T-helper 1 cell treated with Interleukin-12 subunit alpha and Interleukin-12 subunit beta and Interleukin-4 antibody, amounts not matched to agents 30 μg/mL and 1 μg/mL, for 36 hours (primary cell): ENCODE results near the gene DCXR.

ENCODE experiments used
- H3K27ac Mint-ChIP-seq: one replicate; pipeline ENCODE4 v1.8.0; 2021; ENCODE audit warnings: mild to moderate bottlenecking, mixed read lengths
- H3K27me3 Mint-ChIP-seq: one replicate; pipeline ENCODE4 v1.8.0; 2021; ENCODE audit warnings: low read depth, mixed read lengths
- H3K36me3 Mint-ChIP-seq: one replicate; pipeline ENCODE4 v1.8.0; 2021; ENCODE audit warnings: low read depth, mixed read lengths
- H3K4me1 Mint-ChIP-seq: one replicate; pipeline ENCODE4 v1.8.0; 2021; ENCODE audit warnings: low read depth, mixed read lengths
- H3K4me3 Mint-ChIP-seq: one replicate; pipeline ENCODE4 v1.8.0; 2021; ENCODE audit warnings: mild to moderate bottlenecking, moderate library complexity, mixed read lengths
- H3K9me3 Mint-ChIP-seq: one replicate; pipeline ENCODE4 v1.8.0; 2021; ENCODE audit warnings: mixed read lengths

The DCXR gene

DNA sequence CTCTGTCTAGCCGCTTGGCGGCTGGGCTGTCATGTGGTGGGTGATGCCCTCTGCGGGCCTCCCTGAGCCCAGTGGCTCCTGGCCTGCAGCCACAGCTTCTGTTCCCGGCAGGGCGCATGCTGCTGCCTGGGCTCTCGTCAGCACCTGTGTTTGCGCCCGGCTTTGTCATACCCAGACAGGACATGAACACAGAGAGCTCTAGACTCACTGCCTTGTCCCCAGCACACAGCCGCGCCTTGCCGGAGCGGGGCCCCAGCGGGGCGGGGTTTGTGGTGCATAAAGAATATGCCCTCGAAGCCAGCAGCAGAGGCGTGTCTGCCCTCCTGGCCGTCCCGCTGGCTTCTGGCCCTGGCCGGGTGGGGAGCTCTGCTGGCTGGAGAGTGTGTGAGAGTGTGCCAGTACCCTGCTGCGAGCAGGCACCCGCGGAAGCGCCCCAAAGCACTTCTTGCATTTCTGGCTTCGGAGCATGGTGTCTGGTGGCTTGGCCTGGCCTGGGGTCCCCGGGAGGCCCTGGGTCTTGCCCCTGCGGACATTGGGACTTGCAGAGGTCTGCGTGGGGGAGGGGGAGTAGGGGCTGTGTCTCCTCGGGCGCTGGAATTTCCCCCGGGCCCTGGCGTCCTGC is 45.7 kb downstream of the DCXR start:
- H3K27me3 Mint-ChIP-seq = no peaks in the 10 kb centered on the region
- H3K36me3 Mint-ChIP-seq = no peaks in the 10 kb centered on the region
- H3K27ac Mint-ChIP-seq = no peak overlapping the region
- no peak overlapping the region for H3K4me3 Mint-ChIP-seq
- no peaks in the 10 kb centered on the region for H3K9me3 Mint-ChIP-seq
- H3K4me1 Mint-ChIP-seq = no peaks in the 10 kb centered on the region

DNA sequence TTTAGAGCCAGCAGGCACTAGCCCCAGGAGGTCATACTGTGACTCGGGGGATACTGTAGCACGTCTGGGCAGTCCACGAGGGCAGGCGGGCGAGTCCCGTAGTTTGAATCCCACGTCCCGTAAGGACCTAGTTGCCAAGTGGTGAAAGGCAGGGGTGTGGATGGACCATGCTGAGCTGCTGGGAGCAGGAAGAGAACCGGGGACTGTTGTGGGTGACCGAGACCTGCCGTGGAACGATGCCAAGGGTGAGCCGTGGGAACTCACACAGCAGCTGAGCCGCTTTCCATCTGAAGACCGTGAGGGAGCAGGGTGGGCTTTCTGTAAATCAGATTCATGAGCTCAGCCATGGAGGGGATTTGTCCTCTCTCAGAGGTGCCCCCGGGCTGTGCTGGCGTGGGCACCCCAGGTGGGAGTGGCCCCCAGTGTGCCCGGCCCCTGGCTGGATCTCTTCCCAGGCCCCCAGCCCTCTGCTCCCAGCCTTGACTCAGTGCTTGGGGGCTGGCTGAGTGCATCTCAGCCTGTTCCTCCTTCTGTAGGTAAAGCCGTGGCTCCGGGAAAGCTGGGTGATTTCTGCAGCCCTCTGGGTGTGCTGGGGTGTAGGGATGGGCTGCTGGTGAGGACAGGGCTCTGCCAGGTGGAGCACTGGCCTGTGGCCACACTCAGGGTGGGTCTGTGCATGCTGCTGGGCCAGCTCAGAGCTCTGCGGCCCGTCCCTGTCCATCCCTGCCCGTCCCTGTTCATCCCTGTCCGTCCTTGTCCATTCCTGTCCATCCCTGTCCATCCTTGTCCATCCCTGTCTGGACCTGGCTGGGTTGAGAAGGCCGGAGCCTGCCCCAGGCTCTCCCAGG is 46.4 kb downstream of the DCXR start:
- Mint-ChIP-seq H3K36me3 (no peaks in the 10 kb centered on the region), H3K4me1 (no peaks in the 10 kb centered on the region), H3K27ac (no peak overlapping the region), H3K27me3 (no peaks in the 10 kb centered on the region), H3K9me3 (no peaks in the 10 kb centered on the region), H3K4me3 (no peak overlapping the region)

GRCh38 chr17:81987161-81987770 is 50.2 kb downstream of the DCXR start:
- Mint-ChIP-seq H3K36me3 (peaks cover 6% of the 10 kb centered on the region), H3K4me3 (no peak overlapping the region), H3K27ac (no peak overlapping the region), H3K9me3 (no peaks in the 10 kb centered on the region), H3K4me1 (peaks cover 4% of the 10 kb centered on the region), H3K27me3 (no peaks in the 10 kb centered on the region)

DNA sequence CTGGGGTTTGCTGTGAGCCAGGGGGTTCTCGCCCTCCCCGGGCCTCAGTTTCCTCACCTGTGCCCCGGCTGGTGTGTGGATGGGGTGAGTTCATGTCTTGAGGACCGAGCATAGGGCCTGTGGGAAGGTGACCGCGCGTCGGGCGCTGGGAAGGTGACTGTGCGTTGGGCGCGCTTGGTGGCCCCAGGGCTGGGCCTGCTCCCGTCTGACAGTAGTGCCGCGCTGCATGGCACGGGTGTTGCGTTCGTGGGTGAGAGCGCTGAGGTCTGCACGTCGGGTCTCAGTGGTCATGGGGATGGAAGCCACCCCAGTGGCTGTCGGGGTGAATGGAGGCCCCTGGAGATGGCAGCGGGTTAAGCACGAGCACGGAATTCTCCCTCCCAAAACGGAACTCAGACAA is 50.9 kb downstream of the DCXR start:
- peaks cover 4% of the 10 kb centered on the region for H3K4me1 Mint-ChIP-seq
- no peak overlapping the region for H3K4me3 Mint-ChIP-seq
- no peaks in the 10 kb centered on the region for H3K27me3 Mint-ChIP-seq
- H3K27ac Mint-ChIP-seq = no peak overlapping the region
- H3K36me3 Mint-ChIP-seq = peaks cover 6% of the 10 kb centered on the region
- no peaks in the 10 kb centered on the region for H3K9me3 Mint-ChIP-seq
